ENCODE data around the gene POU1F1.
"Not testable (repeated sequence)": the region's sequence is repeated elsewhere in the genome, so short reads cannot be mapped to it uniquely, and the experiment has no call there.

The POU1F1 gene

DNA sequence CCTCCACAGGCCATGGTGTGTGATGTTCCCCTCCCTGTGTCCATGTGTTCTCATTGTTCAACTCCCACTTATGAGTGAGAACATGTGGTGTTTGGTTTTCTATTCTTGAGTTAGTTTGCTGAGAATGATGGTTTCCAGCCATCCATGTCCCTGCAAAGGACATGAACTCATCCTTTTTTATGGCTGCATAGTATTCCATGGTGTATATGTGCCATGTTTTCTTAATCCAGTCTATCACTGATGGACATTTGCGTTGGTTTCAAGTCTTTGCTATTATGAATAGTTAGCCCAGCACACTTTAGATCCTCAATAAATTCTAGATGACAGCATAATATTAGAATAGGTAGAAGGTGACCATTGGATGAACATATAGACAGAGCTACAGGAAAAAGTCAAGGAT lies 28.6 kb upstream of the POU1F1 start:
- H3K27ac ChIP-seq (ENCODE audit: low read depth in 2 of 2, low read length in 2 of 2); H3K4me1 ChIP-seq (ENCODE audit: control insufficient read depth in 2 of 2, insufficient read depth in 2 of 2, low read length in 2 of 2); H3K9ac ChIP-seq (ENCODE audit: low read depth in 1 of 2, low read length in 2 of 2); H3K9me3 ChIP-seq (ENCODE audit: control insufficient read depth in 2 of 2, low read length in 2 of 2); H3K36me3 ChIP-seq (ENCODE audit: control insufficient read depth in 2 of 2, insufficient read depth in 2 of 2, low read length in 2 of 2); H3K27me3 ChIP-seq (ENCODE audit: control insufficient read depth in 2 of 2, insufficient read depth in 2 of 2, low read length in 2 of 2); H3K4me3 ChIP-seq (ENCODE audit: low read length in 2 of 2): not testable (repeated sequence)

- H3K4me3 ChIP-seq (ENCODE audit: low read length in 2 of 2): no peak overlapping the region
- no peaks in the 10 kb centered on the region for H3K9me3 ChIP-seq (ENCODE audit: control insufficient read depth in 2 of 2, low read length in 2 of 2)
- H3K9ac ChIP-seq (ENCODE audit: low read depth in 1 of 2, low read length in 2 of 2): no peak overlapping the region
- no peaks in the 10 kb centered on the region for H3K36me3 ChIP-seq (ENCODE audit: control insufficient read depth in 2 of 2, insufficient read depth in 2 of 2, low read length in 2 of 2)
- no peak overlapping the region for H3K27ac ChIP-seq (ENCODE audit: low read depth in 2 of 2, low read length in 2 of 2)
- no peaks in the 10 kb centered on the region for H3K27me3 ChIP-seq (ENCODE audit: control insufficient read depth in 2 of 2, insufficient read depth in 2 of 2, low read length in 2 of 2)
- no peaks in the 10 kb centered on the region for H3K4me1 ChIP-seq (ENCODE audit: control insufficient read depth in 2 of 2, insufficient read depth in 2 of 2, low read length in 2 of 2)
These were observed 21.8 kb upstream of the POU1F1 start for GRCh38 chr3:87298111-87298718.

DNA sequence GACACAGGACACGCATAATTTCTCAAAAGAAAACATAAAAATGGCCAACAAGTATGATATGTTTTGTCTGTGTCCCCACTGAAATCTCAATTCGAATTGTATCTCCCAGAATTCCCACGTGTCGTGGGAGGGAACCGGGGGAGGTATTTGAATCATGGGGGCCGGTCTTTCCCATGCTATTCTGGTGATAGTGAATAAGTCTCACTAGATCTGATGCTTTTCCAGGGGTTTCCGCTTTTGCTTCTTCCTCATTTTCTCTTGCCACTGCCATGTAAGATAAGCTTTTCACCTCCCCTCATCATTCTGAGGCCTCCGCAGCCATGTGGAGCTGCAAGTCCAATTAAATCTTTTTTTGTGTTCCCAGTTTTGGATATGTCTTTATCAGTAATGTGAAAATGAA lies 12.1 kb upstream of the POU1F1 start:
- Histone ChIP-seq H3K9me3 (ENCODE audit: control insufficient read depth in 2 of 2, low read length in 2 of 2) (no peaks in the 10 kb centered on the region), H3K27me3 (ENCODE audit: control insufficient read depth in 2 of 2, insufficient read depth in 2 of 2, low read length in 2 of 2) (no peaks in the 10 kb centered on the region), H3K9ac (ENCODE audit: low read depth in 1 of 2, low read length in 2 of 2) (no peak overlapping the region), H3K4me1 (ENCODE audit: control insufficient read depth in 2 of 2, insufficient read depth in 2 of 2, low read length in 2 of 2) (no peaks in the 10 kb centered on the region), H3K4me3 (ENCODE audit: low read length in 2 of 2) (no peak overlapping the region), H3K36me3 (ENCODE audit: control insufficient read depth in 2 of 2, insufficient read depth in 2 of 2, low read length in 2 of 2) (no peaks in the 10 kb centered on the region), H3K27ac (ENCODE audit: low read depth in 2 of 2, low read length in 2 of 2) (no peak overlapping the region)

DNA sequence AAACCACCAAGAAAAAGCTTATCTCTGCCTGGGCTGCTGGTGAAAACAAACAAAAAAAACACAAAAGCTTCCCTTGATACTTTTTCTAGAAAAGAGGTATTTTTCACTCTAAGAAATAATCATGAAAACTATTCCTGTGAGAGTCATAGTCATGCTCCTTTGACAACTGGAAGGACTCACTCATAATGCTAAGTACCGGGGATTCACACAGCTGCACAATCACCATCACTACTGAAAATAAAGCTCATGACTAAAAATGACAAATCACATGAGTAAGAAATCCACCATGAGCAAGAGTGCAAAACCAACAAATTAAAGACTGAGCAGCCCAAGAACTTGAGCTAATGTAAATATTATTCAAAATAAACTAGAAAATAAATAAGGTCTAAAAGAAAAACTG lies 10.6 kb upstream of the POU1F1 start:
- Histone ChIP-seq H3K4me3 (ENCODE audit: low read length in 2 of 2) (no peak overlapping the region), H3K36me3 (ENCODE audit: control insufficient read depth in 2 of 2, insufficient read depth in 2 of 2, low read length in 2 of 2) (no peaks in the 10 kb centered on the region), H3K9me3 (ENCODE audit: control insufficient read depth in 2 of 2, low read length in 2 of 2) (no peaks in the 10 kb centered on the region), H3K27me3 (ENCODE audit: control insufficient read depth in 2 of 2, insufficient read depth in 2 of 2, low read length in 2 of 2) (no peaks in the 10 kb centered on the region), H3K4me1 (ENCODE audit: control insufficient read depth in 2 of 2, insufficient read depth in 2 of 2, low read length in 2 of 2) (no peaks in the 10 kb centered on the region), H3K9ac (ENCODE audit: low read depth in 1 of 2, low read length in 2 of 2) (no peak overlapping the region), H3K27ac (ENCODE audit: low read depth in 2 of 2, low read length in 2 of 2) (no peak overlapping the region)

DNA sequence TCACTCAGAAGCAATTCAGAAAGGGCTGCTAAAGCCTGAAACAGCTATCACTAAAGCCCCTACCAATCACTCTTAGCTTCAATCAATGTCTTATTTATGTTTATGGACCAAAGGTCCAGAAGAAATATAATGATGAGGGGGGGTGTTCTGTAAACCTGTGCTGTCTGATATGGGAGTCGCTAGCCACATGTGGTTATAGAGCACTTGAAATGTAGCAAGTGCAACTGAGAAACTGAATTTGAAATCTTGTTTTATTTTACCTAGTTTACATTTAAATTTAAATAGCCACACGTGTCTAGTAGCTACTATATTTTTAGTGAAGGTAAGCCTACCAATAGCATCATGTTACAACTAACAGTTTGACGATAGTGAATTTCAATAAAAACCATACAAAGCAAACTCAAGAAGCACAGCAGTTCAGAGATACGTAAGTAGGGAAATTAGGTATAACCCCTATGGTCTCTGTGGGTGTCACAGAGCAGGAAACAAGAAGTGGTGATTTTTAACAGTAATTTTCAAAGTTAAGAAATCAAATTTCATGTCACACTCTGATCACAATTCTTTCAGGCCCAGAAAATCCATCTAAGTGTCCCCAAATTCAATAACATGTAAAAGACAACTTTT lies 3.6 kb downstream of the POU1F1 start:
- Histone ChIP-seq H3K27me3 (ENCODE audit: control insufficient read depth in 2 of 2, insufficient read depth in 2 of 2, low read length in 2 of 2) (no peaks in the 10 kb centered on the region), H3K4me1 (ENCODE audit: control insufficient read depth in 2 of 2, insufficient read depth in 2 of 2, low read length in 2 of 2) (no peaks in the 10 kb centered on the region), H3K9me3 (ENCODE audit: control insufficient read depth in 2 of 2, low read length in 2 of 2) (no peaks in the 10 kb centered on the region), H3K4me3 (ENCODE audit: low read length in 2 of 2) (no peak overlapping the region), H3K36me3 (ENCODE audit: control insufficient read depth in 2 of 2, insufficient read depth in 2 of 2, low read length in 2 of 2) (no peaks in the 10 kb centered on the region), H3K9ac (ENCODE audit: low read depth in 1 of 2, low read length in 2 of 2) (no peak overlapping the region), H3K27ac (ENCODE audit: low read depth in 2 of 2, low read length in 2 of 2) (no peak overlapping the region)

DNA sequence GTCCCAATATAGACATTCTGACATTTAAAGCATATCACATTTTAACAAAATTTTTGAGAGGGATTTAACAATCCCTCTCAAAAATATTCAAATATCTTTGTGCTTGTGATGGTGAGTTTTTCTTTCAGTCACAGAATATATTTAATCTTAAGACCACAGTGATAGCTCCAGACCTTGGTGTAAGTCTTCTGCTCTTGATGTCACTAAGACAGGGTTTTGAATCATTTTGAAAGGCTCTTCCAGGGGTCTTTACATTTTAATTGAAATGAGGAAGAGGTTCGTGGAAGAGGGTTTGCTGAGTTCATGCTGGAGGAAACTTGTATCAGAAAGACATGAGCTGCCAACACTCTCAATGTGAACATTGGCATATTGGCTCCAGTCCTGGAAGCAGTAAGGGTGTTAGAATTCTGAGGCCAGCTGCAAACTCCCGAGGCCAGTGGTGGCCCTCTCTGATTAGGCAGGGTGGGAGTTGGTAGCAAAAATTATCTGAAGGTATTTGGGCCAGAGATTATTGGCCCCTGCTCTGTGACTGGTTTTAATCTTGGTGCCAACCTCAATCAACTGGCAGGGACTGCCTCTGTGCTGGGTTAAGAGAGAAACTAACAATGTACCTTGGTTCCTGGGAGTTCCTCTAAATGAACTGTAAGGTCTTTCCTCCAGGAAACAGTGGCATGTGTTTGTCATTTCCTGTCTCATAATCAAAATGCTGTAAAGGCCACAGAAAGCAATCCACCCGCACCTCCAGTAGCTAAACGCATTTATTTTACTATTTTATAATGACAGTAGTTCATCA lies 5.3 kb downstream of the POU1F1 start:
- Histone ChIP-seq H3K27ac (ENCODE audit: low read depth in 2 of 2, low read length in 2 of 2) (no peak overlapping the region), H3K9me3 (ENCODE audit: control insufficient read depth in 2 of 2, low read length in 2 of 2) (no peaks in the 10 kb centered on the region), H3K27me3 (ENCODE audit: control insufficient read depth in 2 of 2, insufficient read depth in 2 of 2, low read length in 2 of 2) (no peaks in the 10 kb centered on the region)

DNA sequence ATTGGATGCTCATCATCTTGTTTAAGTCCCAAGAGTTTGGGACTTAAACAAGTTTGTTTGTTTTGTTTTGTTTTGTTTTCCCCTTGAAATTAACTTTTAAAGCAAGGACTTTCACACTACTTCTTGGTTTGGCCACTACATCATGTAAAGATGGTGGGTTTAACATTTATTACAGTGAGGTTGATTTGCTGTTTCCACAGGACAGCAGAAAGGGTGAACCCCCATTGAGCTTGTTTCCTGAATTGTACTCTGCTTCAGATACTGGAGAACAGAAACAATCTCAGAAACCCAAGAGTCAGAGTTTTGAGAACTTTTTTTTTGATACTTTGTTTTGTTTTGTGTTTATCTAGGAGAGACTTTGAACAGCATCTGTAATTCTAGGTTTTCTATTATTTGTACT lies 6.7 kb downstream of the POU1F1 start:
- no peaks in the 10 kb centered on the region for H3K9me3 ChIP-seq (ENCODE audit: control insufficient read depth in 2 of 2, low read length in 2 of 2)
- H3K9ac ChIP-seq (ENCODE audit: low read depth in 1 of 2, low read length in 2 of 2): no peak overlapping the region
- no peak overlapping the region for H3K4me3 ChIP-seq (ENCODE audit: low read length in 2 of 2)
- no peaks in the 10 kb centered on the region for H3K4me1 ChIP-seq (ENCODE audit: control insufficient read depth in 2 of 2, insufficient read depth in 2 of 2, low read length in 2 of 2)
- H3K27me3 ChIP-seq (ENCODE audit: control insufficient read depth in 2 of 2, insufficient read depth in 2 of 2, low read length in 2 of 2): no peaks in the 10 kb centered on the region
- no peaks in the 10 kb centered on the region for H3K36me3 ChIP-seq (ENCODE audit: control insufficient read depth in 2 of 2, insufficient read depth in 2 of 2, low read length in 2 of 2)
- no peak overlapping the region for H3K27ac ChIP-seq (ENCODE audit: low read depth in 2 of 2, low read length in 2 of 2)

More for the DNA sequence above, 5.3 kb downstream of the POU1F1 start:
- Histone ChIP-seq H3K4me3 (ENCODE audit: low read length in 2 of 2) (no peak overlapping the region), H3K9ac (ENCODE audit: low read depth in 1 of 2, low read length in 2 of 2) (no peak overlapping the region), H3K36me3 (ENCODE audit: control insufficient read depth in 2 of 2, insufficient read depth in 2 of 2, low read length in 2 of 2) (no peaks in the 10 kb centered on the region), H3K4me1 (ENCODE audit: control insufficient read depth in 2 of 2, insufficient read depth in 2 of 2, low read length in 2 of 2) (no peaks in the 10 kb centered on the region)

- Histone ChIP-seq H3K27me3 (ENCODE audit: control insufficient read depth in 2 of 2, insufficient read depth in 2 of 2, low read length in 2 of 2) (no peaks in the 10 kb centered on the region), H3K9me3 (ENCODE audit: control insufficient read depth in 2 of 2, low read length in 2 of 2) (no peaks in the 10 kb centered on the region), H3K9ac (ENCODE audit: low read depth in 1 of 2, low read length in 2 of 2) (no peak overlapping the region), H3K4me1 (ENCODE audit: control insufficient read depth in 2 of 2, insufficient read depth in 2 of 2, low read length in 2 of 2) (no peaks in the 10 kb centered on the region), H3K27ac (ENCODE audit: low read depth in 2 of 2, low read length in 2 of 2) (no peak overlapping the region), H3K36me3 (ENCODE audit: control insufficient read depth in 2 of 2, insufficient read depth in 2 of 2, low read length in 2 of 2) (no peaks in the 10 kb centered on the region), H3K4me3 (ENCODE audit: low read length in 2 of 2) (no peak overlapping the region)
These were observed 7.7 kb downstream of the POU1F1 start for GRCh38 chr3:87268646-87269211.

DNA sequence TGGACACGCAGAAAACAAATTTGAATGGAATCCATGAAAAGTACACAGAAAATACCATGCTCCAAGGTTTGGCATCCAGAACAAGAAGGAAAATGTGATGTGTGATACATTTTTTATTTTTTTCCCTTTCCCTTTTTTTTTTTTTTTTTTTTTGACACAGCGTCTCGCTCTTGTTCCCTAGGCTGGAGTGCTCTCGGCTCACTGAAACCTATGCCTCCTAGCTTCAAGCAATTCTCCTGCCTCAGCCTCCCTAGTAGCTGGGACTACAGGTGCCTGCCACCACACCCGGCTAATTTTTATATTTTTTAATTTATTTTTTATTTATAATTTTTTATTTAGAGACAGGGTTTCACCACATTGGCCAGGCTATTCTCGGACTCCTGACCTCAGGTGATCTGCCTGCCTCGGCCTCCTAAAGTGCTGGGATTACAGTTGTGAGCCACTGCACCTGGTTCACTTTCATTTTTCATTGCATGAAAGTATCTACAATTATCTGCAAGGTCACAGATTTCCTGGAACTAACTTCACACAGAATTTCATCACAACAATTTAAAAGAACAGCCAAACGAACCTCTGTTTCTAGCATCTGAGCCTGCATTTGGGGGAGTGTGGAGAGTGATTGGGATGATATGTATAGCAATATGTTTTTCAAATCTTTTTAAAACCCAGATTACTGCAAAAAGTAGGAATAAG lies 8.3 kb downstream of the POU1F1 start:
- no peak overlapping the region for H3K9ac ChIP-seq (ENCODE audit: low read depth in 1 of 2, low read length in 2 of 2)
- no peaks in the 10 kb centered on the region for H3K9me3 ChIP-seq (ENCODE audit: control insufficient read depth in 2 of 2, low read length in 2 of 2)
- no peaks in the 10 kb centered on the region for H3K4me1 ChIP-seq (ENCODE audit: control insufficient read depth in 2 of 2, insufficient read depth in 2 of 2, low read length in 2 of 2)
- H3K27ac ChIP-seq (ENCODE audit: low read depth in 2 of 2, low read length in 2 of 2): no peak overlapping the region
- no peaks in the 10 kb centered on the region for H3K36me3 ChIP-seq (ENCODE audit: control insufficient read depth in 2 of 2, insufficient read depth in 2 of 2, low read length in 2 of 2)
- H3K27me3 ChIP-seq (ENCODE audit: control insufficient read depth in 2 of 2, insufficient read depth in 2 of 2, low read length in 2 of 2): no peaks in the 10 kb centered on the region
- no peak overlapping the region for H3K4me3 ChIP-seq (ENCODE audit: low read length in 2 of 2)

DNA sequence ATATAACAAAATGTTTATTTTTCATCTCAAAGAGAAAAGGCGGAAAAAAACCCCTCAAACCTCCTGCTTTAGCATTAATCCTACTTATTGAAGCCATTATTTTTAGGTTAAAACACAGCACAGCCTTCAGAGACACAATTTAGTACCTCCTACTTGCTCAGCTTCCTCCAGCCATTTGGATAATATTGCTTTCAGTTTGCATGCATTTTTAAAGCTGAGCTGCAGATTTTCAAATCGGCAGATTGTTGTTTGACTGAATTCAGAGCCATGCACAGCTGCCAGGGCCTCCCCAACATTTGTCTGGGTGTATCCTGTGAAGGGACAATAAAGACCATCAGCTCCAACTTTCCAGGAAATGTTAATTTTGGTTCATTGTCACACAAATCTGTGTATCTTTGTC lies 14.5 kb downstream of the POU1F1 start:
- no peaks in the 10 kb centered on the region for H3K9me3 ChIP-seq (ENCODE audit: control insufficient read depth in 2 of 2, low read length in 2 of 2)
- no peaks in the 10 kb centered on the region for H3K4me1 ChIP-seq (ENCODE audit: control insufficient read depth in 2 of 2, insufficient read depth in 2 of 2, low read length in 2 of 2)

More for the DNA sequence above, 14.5 kb downstream of the POU1F1 start:
- Histone ChIP-seq H3K36me3 (ENCODE audit: control insufficient read depth in 2 of 2, insufficient read depth in 2 of 2, low read length in 2 of 2) (no peaks in the 10 kb centered on the region), H3K27ac (ENCODE audit: low read depth in 2 of 2, low read length in 2 of 2) (no peak overlapping the region), H3K9ac (ENCODE audit: low read depth in 1 of 2, low read length in 2 of 2) (no peak overlapping the region), H3K4me3 (ENCODE audit: low read length in 2 of 2) (no peak overlapping the region), H3K27me3 (ENCODE audit: control insufficient read depth in 2 of 2, insufficient read depth in 2 of 2, low read length in 2 of 2) (no peaks in the 10 kb centered on the region)

All from mucosa of rectum (tissue), 2 donors.